ENCODE results near the gene OR8B12.

OR8B12 gene

GRCh38 chr11:124543554-124543953 lies at the start of gene OR8B12:
TSS of gene OR8B12 (minus strand) at chr11:124543654. CDS start at chr11:124543654, 0 bp downstream.
- no peak for DNase-seq

GRCh38 chr11:124592627-124593026 lies 49.2 kb upstream of the OR8B12 start:
- DNase-seq: no peak

- no peak for DNase-seq
Observed at GRCh38 chr11:124591430-124591829, 48.0 kb upstream of the OR8B12 start.

- peak in 5 of 14 donors; percentile 1 to 22 (median 4) for DNase-seq
Observed at GRCh38 chr11:124586238-124586860, 42.9 kb upstream of the OR8B12 start.

GRCh38 chr11:124584681-124585372 lies 41.4 kb upstream of the OR8B12 start:
- no peak for DNase-seq

- DNase-seq: no peak
Observed at GRCh38 chr11:124583781-124584180, 40.3 kb upstream of the OR8B12 start.

GRCh38 chr11:124582565-124582964 lies 39.1 kb upstream of the OR8B12 start:
- DNase-seq: no peak

GRCh38 chr11:124581817-124582216 lies 38.4 kb upstream of the OR8B12 start:
- no peak for DNase-seq

GRCh38 chr11:124578761-124579160 lies 35.3 kb upstream of the OR8B12 start:
- no peak for DNase-seq

GRCh38 chr11:124577716-124578427 lies 34.4 kb upstream of the OR8B12 start:
- DNase-seq: no peak

- DNase-seq: no peak
Observed at GRCh38 chr11:124570160-124570559, 26.7 kb upstream of the OR8B12 start.

- no peak for DNase-seq
Observed at GRCh38 chr11:124569697-124570096, 26.2 kb upstream of the OR8B12 start, which contains the start of gene OR8A1. TSS of gene OR8A1 (plus strand) at chr11:124569997. CDS start at chr11:124570120, 123 bp downstream.

GRCh38 chr11:124556828-124557227 lies 13.4 kb upstream of the OR8B12 start:
- no peak for DNase-seq

GRCh38 chr11:124551987-124552386 lies 8.5 kb upstream of the OR8B12 start:
- no peak for DNase-seq

- no peak for DNase-seq
Observed at GRCh38 chr11:124551189-124551588, 7.7 kb upstream of the OR8B12 start.

GRCh38 chr11:124543145-124543544 lies 309 bp downstream of the OR8B12 start:
- no peak for DNase-seq

- no peak for DNase-seq
Observed at GRCh38 chr11:124541204-124541603, 2.2 kb downstream of the OR8B12 start.

- DNase-seq: no peak
Observed at GRCh38 chr11:124538019-124538418, 5.4 kb downstream of the OR8B12 start.

- peak in 3 of 14 donors; percentile 13 to 28 (median 25) for DNase-seq
Observed at GRCh38 chr11:124536520-124536919, 6.9 kb downstream of the OR8B12 start.

- no peak for DNase-seq
Observed at GRCh38 chr11:124535552-124536232, 7.8 kb downstream of the OR8B12 start.

GRCh38 chr11:124534051-124534450 lies 9.4 kb downstream of the OR8B12 start:
- no peak for DNase-seq

- DNase-seq: no peak
Observed at GRCh38 chr11:124533626-124534025, 9.8 kb downstream of the OR8B12 start.

- DNase-seq: no peak
Observed at GRCh38 chr11:124520550-124520854, 23.0 kb downstream of the OR8B12 start.

All from C1 segment of cervical spinal cord (tissue), 14 donors.